ENCODE results near the gene TSPAN6. TPM values are rescaled to one million over a fixed set of nuclear protein-coding genes. Genes with fewer than 3 reads are reported as not detected.

Gene TSPAN6, protein sequence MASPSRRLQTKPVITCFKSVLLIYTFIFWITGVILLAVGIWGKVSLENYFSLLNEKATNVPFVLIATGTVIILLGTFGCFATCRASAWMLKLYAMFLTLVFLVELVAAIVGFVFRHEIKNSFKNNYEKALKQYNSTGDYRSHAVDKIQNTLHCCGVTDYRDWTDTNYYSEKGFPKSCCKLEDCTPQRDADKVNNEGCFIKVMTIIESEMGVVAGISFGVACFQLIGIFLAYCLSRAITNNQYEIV
- 161 TPM for polyA plus RNA-seq (2013, experiment 1 of 4)
- 173 TPM for polyA plus RNA-seq (2013, experiment 2 of 4)
- polyA plus RNA-seq (2013, experiment 3 of 4), result 115 TPM
- 134 TPM for polyA plus RNA-seq (2013, experiment 4 of 4)

GRCh38 chrX:100636321-100636991, at the start of gene TSPAN6:
Gene TSPAN6, minus strand, starts transcription at chrX:100636806. Its CDS starts 112 bp downstream, at chrX:100636694.
- Histone ChIP-seq H3K27me3 (ENCODE audit: control insufficient read depth, insufficient read depth, low read length, poor library complexity, severe bottlenecking) (no peaks in the 10 kb centered on the region), H3K9me3 (ENCODE audit: control insufficient read depth, low read length) (no peaks in the 10 kb centered on the region), H3K36me3 (ENCODE audit: control insufficient read depth, insufficient read depth, low read length) (peaks cover 8% of the 10 kb centered on the region), H3K4me1 (ENCODE audit: control insufficient read depth, insufficient read depth, low read length) (peaks cover 4% of the 10 kb centered on the region), H3K27ac (ENCODE audit: insufficient read depth, low read depth, low read length, poor library complexity, severe bottlenecking) (peak within 1 kb of the TSS; percentile 85), H3K4me3 (ENCODE audit: insufficient read depth, low read depth, low read length) (peak within 1 kb of the TSS; percentile 57)
- WGBS, 2 experiments, result 0% methylated on average over 50 to 51 of the region's 51 CpGs

DNA sequence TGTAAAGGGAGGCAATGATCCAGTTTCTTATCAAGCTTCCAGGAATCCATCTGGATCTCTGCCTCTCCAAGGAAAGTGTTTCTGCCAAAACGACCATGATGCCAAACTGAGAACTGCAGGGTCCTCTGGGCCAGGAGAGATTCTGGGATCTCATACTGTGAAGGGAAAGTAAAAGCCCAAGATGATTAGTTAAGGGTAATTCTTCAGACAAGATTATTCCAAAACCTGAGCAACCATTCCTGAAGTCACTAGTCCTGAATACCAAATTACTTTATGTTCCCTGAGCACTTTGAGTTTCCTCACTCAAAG, 49.3 kb upstream of the TSPAN6 start:
- Histone ChIP-seq H3K9me3 (ENCODE audit: control insufficient read depth, low read length) (no peaks in the 10 kb centered on the region), H3K36me3 (ENCODE audit: control insufficient read depth, insufficient read depth, low read length) (no peaks in the 10 kb centered on the region), H3K4me1 (ENCODE audit: control insufficient read depth, insufficient read depth, low read length) (no peaks in the 10 kb centered on the region), H3K4me3 (ENCODE audit: insufficient read depth, low read depth, low read length) (no peak overlapping the region), H3K27ac (ENCODE audit: insufficient read depth, low read depth, low read length, poor library complexity, severe bottlenecking) (no peak overlapping the region), H3K27me3 (ENCODE audit: control insufficient read depth, insufficient read depth, low read length, poor library complexity, severe bottlenecking) (no peaks in the 10 kb centered on the region)
- WGBS, 2 experiments, result 0 to 18% methylated on average over 1 of the region's 1 CpG

DNA sequence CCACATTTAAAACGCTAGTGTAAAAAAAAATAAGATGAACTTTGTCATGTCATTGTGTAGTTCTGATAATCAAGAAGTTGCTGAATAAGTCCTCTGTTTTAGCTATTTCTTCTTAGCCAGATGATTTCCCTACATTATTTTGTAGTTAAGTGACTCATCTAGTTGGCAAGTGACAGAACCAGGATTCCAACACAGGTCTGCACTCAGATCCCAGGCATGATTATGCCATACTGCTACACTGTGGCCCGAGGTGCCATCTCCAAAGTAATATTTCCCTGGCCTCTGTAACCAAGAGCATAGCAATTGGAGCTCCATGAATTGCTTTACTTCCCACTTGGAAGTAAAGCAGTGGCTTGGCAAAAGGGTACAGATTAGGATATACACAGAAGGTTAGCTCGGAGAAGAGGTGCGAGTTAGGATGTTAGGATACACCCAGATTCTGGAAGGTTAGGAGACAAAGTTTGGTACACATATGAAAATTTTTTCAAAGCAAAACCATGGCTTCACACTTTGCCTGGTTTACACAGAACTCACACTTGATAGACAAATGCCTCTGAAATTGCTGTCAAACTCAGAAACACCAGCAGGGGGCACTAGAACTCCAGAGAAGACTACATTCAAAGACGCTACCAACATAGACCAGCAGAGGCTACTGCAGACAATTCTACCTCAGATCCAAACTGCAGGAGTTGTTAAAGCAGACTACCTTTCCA, 48.8 kb upstream of the TSPAN6 start:
- H3K27ac ChIP-seq (ENCODE audit: insufficient read depth, low read depth, low read length, poor library complexity, severe bottlenecking), result no peak overlapping the region
- H3K4me3 ChIP-seq (ENCODE audit: insufficient read depth, low read depth, low read length), result no peak overlapping the region
- no peaks in the 10 kb centered on the region for H3K9me3 ChIP-seq (ENCODE audit: control insufficient read depth, low read length)
- H3K27me3 ChIP-seq (ENCODE audit: control insufficient read depth, insufficient read depth, low read length, poor library complexity, severe bottlenecking), result no peaks in the 10 kb centered on the region
- H3K4me1 ChIP-seq (ENCODE audit: control insufficient read depth, insufficient read depth, low read length), result no peaks in the 10 kb centered on the region
- H3K36me3 ChIP-seq (ENCODE audit: control insufficient read depth, insufficient read depth, low read length), result no peaks in the 10 kb centered on the region
- 5 to 8% methylated on average over 4 of the region's 5 CpGs for WGBS, 2 experiments

GRCh38 chrX:100682939-100683338, 46.3 kb upstream of the TSPAN6 start:
- no peak overlapping the region for H3K27ac ChIP-seq (ENCODE audit: insufficient read depth, low read depth, low read length, poor library complexity, severe bottlenecking)
- H3K4me3 ChIP-seq (ENCODE audit: insufficient read depth, low read depth, low read length), result no peak overlapping the region
- H3K36me3 ChIP-seq (ENCODE audit: control insufficient read depth, insufficient read depth, low read length), result no peaks in the 10 kb centered on the region
- H3K4me1 ChIP-seq (ENCODE audit: control insufficient read depth, insufficient read depth, low read length), result no peaks in the 10 kb centered on the region
- no peaks in the 10 kb centered on the region for H3K9me3 ChIP-seq (ENCODE audit: control insufficient read depth, low read length)
- no peaks in the 10 kb centered on the region for H3K27me3 ChIP-seq (ENCODE audit: control insufficient read depth, insufficient read depth, low read length, poor library complexity, severe bottlenecking)
- 76 to 85% methylated on average over 8 of the region's 8 CpGs for WGBS, 2 experiments

DNA sequence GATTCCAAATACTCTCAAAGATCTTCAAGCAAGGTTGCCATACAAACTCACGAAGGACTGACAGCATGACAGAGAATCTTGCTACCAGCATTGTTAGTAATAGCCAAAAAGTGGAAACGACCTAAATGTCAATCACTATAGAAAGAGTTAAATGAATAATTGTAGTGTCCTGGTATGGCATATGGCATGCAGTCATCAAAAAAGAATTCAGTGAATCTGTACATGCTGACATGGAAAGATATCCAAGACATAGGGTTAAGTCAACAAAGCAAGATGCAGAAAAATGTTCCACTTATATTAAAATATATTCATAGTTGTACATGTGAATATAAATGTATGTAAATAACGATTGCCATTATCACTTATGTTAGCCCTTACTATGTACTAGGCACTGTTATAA, 45.0 kb upstream of the TSPAN6 start:
- no peaks in the 10 kb centered on the region for H3K36me3 ChIP-seq (ENCODE audit: control insufficient read depth, insufficient read depth, low read length)
- no peaks in the 10 kb centered on the region for H3K9me3 ChIP-seq (ENCODE audit: control insufficient read depth, low read length)
- H3K27me3 ChIP-seq (ENCODE audit: control insufficient read depth, insufficient read depth, low read length, poor library complexity, severe bottlenecking), result no peaks in the 10 kb centered on the region
- no peaks in the 10 kb centered on the region for H3K4me1 ChIP-seq (ENCODE audit: control insufficient read depth, insufficient read depth, low read length)
- H3K4me3 ChIP-seq (ENCODE audit: insufficient read depth, low read depth, low read length), result no peak overlapping the region
- H3K27ac ChIP-seq (ENCODE audit: insufficient read depth, low read depth, low read length, poor library complexity, severe bottlenecking), result no peak overlapping the region
- 97 to 100% methylated on average over 2 of the region's 3 CpGs for WGBS, 2 experiments

- H3K27ac ChIP-seq (ENCODE audit: insufficient read depth, low read depth, low read length, poor library complexity, severe bottlenecking), result no peak overlapping the region
- no peaks in the 10 kb centered on the region for H3K9me3 ChIP-seq (ENCODE audit: control insufficient read depth, low read length)
- 75 to 91% methylated on average over 2 of the region's 2 CpGs for WGBS, 2 experiments
- H3K27me3 ChIP-seq (ENCODE audit: control insufficient read depth, insufficient read depth, low read length, poor library complexity, severe bottlenecking), result no peaks in the 10 kb centered on the region
- no peak overlapping the region for H3K4me3 ChIP-seq (ENCODE audit: insufficient read depth, low read depth, low read length)
- no peaks in the 10 kb centered on the region for H3K4me1 ChIP-seq (ENCODE audit: control insufficient read depth, insufficient read depth, low read length)
- H3K36me3 ChIP-seq (ENCODE audit: control insufficient read depth, insufficient read depth, low read length), result no peaks in the 10 kb centered on the region
Observed at GRCh38 chrX:100680756-100681155, 44.1 kb upstream of the TSPAN6 start.

- WGBS, 2 experiments, result 79 to 91% methylated on average over 5 of the region's 5 CpGs
- Histone ChIP-seq H3K4me3 (ENCODE audit: insufficient read depth, low read depth, low read length) (no peak overlapping the region), H3K36me3 (ENCODE audit: control insufficient read depth, insufficient read depth, low read length) (no peaks in the 10 kb centered on the region), H3K9me3 (ENCODE audit: control insufficient read depth, low read length) (no peaks in the 10 kb centered on the region), H3K27me3 (ENCODE audit: control insufficient read depth, insufficient read depth, low read length, poor library complexity, severe bottlenecking) (no peaks in the 10 kb centered on the region), H3K4me1 (ENCODE audit: control insufficient read depth, insufficient read depth, low read length) (no peaks in the 10 kb centered on the region), H3K27ac (ENCODE audit: insufficient read depth, low read depth, low read length, poor library complexity, severe bottlenecking) (no peak overlapping the region)
Observed at GRCh38 chrX:100677611-100678181, 41.1 kb upstream of the TSPAN6 start.

GRCh38 chrX:100674705-100675104, 38.1 kb upstream of the TSPAN6 start:
- no peaks in the 10 kb centered on the region for H3K36me3 ChIP-seq (ENCODE audit: control insufficient read depth, insufficient read depth, low read length)
- WGBS, 2 experiments, result 100% methylated on average over 2 of the region's 2 CpGs

GRCh38 chrX:100673397-100673953, 36.9 kb upstream of the TSPAN6 start:
- H3K27me3 ChIP-seq (ENCODE audit: control insufficient read depth, insufficient read depth, low read length, poor library complexity, severe bottlenecking), result no peaks in the 10 kb centered on the region
- H3K27ac ChIP-seq (ENCODE audit: insufficient read depth, low read depth, low read length, poor library complexity, severe bottlenecking), result no peak overlapping the region
- no peaks in the 10 kb centered on the region for H3K36me3 ChIP-seq (ENCODE audit: control insufficient read depth, insufficient read depth, low read length)
- no peaks in the 10 kb centered on the region for H3K9me3 ChIP-seq (ENCODE audit: control insufficient read depth, low read length)
- H3K4me1 ChIP-seq (ENCODE audit: control insufficient read depth, insufficient read depth, low read length), result no peaks in the 10 kb centered on the region
- H3K4me3 ChIP-seq (ENCODE audit: insufficient read depth, low read depth, low read length), result no peak overlapping the region
- WGBS, 2 experiments, result 86 to 90% methylated on average over 1 to 2 of the region's 3 CpGs

More at GRCh38 chrX:100674705-100675104, 38.1 kb upstream of the TSPAN6 start:
- Histone ChIP-seq H3K4me1 (ENCODE audit: control insufficient read depth, insufficient read depth, low read length) (no peaks in the 10 kb centered on the region), H3K4me3 (ENCODE audit: insufficient read depth, low read depth, low read length) (no peak overlapping the region), H3K27me3 (ENCODE audit: control insufficient read depth, insufficient read depth, low read length, poor library complexity, severe bottlenecking) (no peaks in the 10 kb centered on the region), H3K27ac (ENCODE audit: insufficient read depth, low read depth, low read length, poor library complexity, severe bottlenecking) (no peak overlapping the region), H3K9me3 (ENCODE audit: control insufficient read depth, low read length) (no peaks in the 10 kb centered on the region)

- Histone ChIP-seq H3K4me1 (ENCODE audit: control insufficient read depth, insufficient read depth, low read length) (no peaks in the 10 kb centered on the region), H3K36me3 (ENCODE audit: control insufficient read depth, insufficient read depth, low read length) (no peaks in the 10 kb centered on the region), H3K27me3 (ENCODE audit: control insufficient read depth, insufficient read depth, low read length, poor library complexity, severe bottlenecking) (no peaks in the 10 kb centered on the region), H3K9me3 (ENCODE audit: control insufficient read depth, low read length) (no peaks in the 10 kb centered on the region), H3K4me3 (ENCODE audit: insufficient read depth, low read depth, low read length) (no peak overlapping the region), H3K27ac (ENCODE audit: insufficient read depth, low read depth, low read length, poor library complexity, severe bottlenecking) (no peak overlapping the region)
- WGBS, 2 experiments, result 85 to 87% methylated on average over 3 of the region's 3 CpGs
Observed at GRCh38 chrX:100672966-100673365, 36.4 kb upstream of the TSPAN6 start.
